Activated T-helper 1 cell treated with Interleukin-2 at 50 U/mL for 16 hours (primary cell): Measurements from ENCODE around the gene WNT9A.
"Not testable (repeated sequence)": the region's sequence is repeated elsewhere in the genome, so short reads cannot be mapped to it uniquely, and the experiment has no call there.

ENCODE experiments used
- DNase-seq: peaks from one replicate; pipeline ENCODE4 v3.0.0-alpha.2; 2020; ENCODE audit warnings: low read depth

Gene WNT9A

DNA sequence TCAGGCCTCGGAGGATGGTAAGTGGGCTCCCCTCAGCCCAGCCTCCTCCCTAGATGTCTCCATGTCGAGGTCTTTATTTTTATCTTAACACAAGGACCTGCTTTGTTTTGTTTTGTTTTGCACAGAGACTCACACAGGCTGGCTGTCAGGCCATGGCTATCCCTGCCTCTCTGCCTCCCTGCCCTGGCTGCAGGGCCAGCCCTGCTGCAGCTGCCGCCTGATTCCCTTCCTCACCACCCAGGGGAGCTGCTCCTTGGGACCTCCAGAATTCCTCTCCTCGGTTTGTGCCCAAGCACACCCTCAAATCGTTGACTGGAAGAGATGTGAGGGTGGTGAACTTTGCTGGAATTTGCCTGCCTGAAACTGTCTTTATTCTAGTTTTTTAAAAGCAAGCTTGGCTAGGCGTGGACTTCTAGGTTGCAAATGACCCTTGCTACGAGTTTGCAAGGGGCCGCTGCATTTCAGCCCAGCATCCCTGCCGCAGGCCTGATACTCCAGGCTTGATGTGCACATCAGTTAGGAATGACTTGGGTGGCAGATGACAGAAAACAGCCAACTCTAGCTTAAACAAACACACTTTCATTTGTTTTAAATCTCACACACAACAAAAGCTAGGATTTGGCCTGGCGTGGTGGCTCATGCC is 37.1 kb downstream of the WNT9A start:
- DNase-seq = no peak

GRCh38 chr1:227909923-227910328 is 37.8 kb downstream of the WNT9A start:
- not testable (repeated sequence) for DNase-seq

DNA sequence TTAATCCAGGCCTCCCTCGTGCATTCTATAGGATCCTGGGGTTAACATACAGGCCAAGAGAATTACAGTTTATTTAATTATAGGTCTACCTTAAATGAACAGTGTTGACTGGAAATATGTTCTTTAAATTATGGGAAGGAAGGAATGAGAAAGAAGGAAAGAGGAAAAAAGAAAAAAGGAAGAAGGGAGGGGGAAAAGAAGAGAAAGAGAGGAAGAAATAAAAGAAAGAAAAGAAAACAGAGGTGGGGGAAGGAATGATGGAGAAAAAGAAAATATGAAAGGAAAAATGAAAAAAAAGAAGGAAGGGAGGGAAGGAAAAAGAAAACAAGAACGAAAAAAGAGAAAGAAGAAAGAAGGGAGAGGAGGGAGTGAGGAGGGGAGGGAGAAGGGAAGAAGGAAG is 38.5 kb downstream of the WNT9A start:
- no peak for DNase-seq

- DNase-seq = no peak
Measured at GRCh38 chr1:227908359-227908758, 39.4 kb downstream of the WNT9A start.

- no peak for DNase-seq
Measured at GRCh38 chr1:227907439-227908015, 40.2 kb downstream of the WNT9A start.

- no peak for DNase-seq
Measured at GRCh38 chr1:227906550-227907071, 41.1 kb downstream of the WNT9A start.

- no peak for DNase-seq
Measured at GRCh38 chr1:227905573-227906487, 41.9 kb downstream of the WNT9A start.

DNA sequence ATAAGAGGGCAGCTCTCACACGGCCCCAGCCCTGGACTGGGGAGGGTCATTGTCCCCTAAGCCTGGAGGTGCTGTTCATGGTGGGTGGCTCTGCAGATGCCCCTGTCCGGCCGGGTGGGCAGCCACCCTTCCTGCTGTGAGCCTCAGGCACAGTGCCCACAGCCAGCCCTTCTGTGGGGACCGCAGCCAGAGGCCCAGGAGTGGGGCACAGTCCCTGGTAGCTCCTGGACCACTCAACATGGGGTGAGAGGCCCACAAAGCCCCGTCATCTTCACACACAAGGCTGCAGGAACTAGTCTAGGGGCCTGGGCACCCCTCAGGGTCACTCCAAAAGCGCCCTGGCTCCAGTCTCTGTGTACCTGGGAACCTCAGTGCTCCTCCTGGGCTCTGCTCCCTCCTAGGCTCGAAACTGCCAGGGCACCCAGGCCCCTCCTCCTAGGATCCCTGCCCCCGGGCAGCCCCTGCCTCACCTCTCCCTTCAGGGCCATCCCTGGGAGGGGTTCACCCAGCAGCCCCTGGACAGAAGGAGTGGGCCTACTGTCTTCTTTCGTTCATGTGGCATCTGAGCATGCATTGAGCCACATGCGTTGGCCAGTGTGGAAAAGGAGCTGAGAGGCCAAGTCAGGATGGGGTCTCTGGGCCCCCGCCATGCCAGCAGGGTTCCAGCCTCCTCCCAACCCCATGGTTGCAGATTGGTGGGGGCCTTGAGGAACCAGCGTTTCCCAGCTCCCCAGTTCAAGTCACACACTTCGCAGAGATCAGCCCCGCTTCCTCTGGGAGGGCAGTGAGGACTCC is 43.0 kb downstream of the WNT9A start:
- DNase-seq = no peak

DNA sequence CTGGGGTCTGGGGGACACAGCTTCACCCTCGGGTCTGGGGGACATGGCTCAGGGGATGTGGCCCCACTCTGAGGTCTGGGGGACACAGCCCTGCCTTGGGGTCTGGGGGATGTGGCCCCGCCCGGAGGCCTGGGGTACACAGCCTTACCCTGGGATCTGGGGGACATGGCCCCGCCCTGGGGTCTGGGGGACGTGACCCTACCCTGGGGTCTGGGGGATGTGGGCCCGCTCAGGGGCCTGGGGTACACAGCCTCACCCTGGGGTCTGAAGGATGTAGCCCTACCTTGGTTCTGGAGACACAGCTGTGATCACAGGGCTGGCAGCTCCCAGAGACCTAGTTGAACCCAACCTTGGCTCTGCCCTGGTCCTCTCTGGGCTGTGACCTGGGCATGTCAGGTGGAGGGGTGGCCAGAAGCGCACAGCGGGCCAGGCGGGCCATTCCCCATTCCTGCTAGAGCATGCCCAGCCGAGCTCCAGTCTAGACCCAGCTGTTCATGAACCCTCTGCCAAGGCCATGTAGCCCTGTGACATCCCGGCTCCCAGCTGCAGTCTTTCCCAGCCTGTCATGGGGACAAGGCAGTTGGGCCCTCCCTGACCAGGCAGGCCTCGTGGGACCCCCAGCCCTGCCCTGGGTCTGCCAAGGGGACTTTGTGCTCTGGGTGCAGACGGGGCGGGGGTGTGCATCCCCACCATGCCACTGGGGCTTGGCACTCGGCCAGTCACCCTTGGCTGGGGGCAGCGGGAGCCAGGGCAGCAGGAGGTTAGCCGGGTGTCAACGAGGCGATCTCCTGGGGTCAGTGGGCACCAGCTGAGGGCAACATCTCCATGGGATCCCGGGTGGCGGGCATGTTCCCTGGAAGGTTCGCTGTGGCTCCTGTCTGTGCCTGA is 43.9 kb downstream of the WNT9A start:
- no peak for DNase-seq

- no peak for DNase-seq
Measured at GRCh38 chr1:227903061-227903521, 44.6 kb downstream of the WNT9A start.

- DNase-seq = no peak
Measured at GRCh38 chr1:227902641-227902990, 45.1 kb downstream of the WNT9A start.

GRCh38 chr1:227901906-227902640 is 45.7 kb downstream of the WNT9A start:
- no peak for DNase-seq

GRCh38 chr1:227901239-227901905 is 46.4 kb downstream of the WNT9A start:
- no peak for DNase-seq

DNA sequence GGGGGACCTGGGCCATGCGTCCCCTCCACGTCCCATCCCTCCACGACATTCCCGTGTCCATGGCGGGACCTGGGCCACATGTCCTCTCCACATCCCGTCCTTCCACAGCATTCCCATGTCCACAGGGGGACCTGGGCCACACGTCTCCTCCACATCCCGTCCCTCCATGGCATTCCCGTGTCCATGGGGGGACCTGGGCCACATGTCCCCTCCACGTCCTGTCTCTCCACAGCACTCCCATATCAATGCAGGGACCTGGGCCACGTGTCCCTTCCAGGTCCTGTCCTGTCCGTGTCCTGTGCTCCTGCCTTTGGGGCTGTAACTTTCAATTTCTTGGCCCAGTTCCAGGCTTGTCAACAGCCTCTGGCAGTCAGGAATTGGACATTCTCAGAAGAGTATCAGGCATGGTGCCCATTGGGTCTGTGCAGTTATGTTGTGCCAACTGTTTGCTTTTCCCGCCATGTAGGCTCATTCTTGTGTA is 47.1 kb downstream of the WNT9A start:
- no peak for DNase-seq

DNA sequence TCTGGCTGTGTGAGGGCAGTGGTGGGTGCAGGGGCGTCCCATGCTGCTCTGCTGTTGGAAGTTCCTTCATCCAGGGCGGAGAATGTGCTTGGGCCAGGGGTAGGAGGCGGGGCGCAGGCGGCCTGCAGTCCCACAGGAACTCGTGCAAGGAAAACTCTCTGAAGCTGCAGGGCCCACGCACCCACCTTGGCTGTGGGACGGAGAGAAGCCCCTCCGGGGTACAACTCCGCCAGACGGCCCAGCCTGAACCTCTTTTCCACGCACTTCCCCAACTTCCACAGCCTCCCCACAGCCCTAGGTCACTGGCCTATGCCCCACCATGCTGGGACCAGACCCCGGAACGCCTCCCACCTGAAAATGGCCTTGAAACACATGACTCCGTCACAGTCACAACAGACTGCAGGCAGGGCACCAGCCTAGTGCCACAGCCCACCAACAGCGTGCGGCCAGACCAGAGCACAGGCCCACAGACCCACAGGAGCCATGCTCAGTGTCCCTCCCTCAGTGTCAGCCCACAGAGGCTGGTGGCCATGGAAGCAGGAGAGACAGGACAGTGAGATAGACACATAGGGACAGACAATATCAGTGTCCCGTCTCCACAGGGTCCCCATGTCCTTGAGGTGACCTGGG is 47.8 kb downstream of the WNT9A start:
- DNase-seq = no peak

DNA sequence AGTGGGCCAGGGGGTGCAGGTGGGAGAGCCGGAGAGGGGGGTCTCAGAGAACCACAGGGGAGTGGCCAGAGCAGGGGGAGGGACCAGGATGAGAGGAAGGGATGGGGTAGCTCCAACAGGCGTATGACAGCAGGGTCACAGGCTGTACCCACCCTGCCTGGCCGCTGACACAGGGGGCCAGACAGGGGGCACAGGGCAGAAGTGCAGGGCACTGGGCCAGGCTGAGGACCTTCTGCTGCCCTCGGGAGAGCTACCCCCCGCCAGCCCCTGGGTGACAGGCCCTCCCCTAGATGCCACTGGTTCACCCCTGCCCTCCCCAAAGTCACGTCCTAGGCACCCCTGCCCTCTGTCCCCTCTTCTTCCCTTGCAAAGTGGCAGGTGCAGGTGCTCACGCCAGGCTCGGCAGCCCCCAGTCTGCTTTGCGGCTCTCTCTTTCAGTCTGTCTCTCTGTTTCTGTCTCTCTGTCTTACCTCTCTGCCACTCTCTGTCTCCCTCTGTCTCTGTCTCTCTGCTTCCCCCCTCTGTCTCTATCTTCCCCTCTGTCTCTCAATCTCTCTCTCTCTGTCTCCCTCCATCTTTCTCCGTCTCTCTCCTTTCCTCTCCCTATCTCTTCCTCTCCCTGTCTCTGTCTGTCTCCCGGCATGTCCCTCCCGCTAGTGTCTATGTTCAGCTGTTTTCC is 48.5 kb downstream of the WNT9A start:
- no peak for DNase-seq

GRCh38 chr1:227898502-227899140 is 49.1 kb downstream of the WNT9A start:
- DNase-seq = no peak
